ENCODE measurements around the gene CECR2. TPM values are rescaled to one million over a fixed set of nuclear protein-coding genes. Genes with fewer than 3 reads are reported as not detected.

Gene CECR2
- total RNA-seq, 1 experiment from 2014 or later, result 3.6 TPM

DNA sequence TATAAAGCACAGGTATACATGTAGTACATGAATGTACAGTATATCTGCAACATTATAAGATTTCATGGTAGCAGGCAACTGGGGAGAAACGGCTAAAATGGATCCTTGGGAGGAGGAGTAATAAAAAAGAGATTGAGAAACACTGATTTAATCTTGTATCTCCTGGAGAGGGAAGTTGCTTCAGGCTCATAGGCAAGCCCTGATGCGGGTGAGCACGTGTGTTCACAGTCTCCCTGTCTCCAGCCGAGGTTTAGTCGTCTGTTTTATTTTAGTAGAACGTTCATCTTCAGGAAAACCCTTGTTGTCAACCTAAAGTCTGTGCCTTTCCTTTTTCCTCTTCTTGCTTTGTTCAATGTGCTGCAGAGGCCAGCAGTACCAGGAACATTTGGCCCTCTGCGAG lies 172.2 kb downstream of the CECR2 start:
- H3K4me1 ChIP-seq (ENCODE audit: control insufficient read depth, insufficient read depth, low read length), result no peaks in the 10 kb centered on the region
- no peaks in the 10 kb centered on the region for H3K27me3 ChIP-seq (ENCODE audit: control insufficient read depth, insufficient read depth, low read length)
- CTCF ChIA-PET, result no interaction called here
- intact Hi-C loops (cut with micrococcal nuclease; ENCODE audit: unreplicated experiment), result no loop called here
- in situ Hi-C loops (cut with HindIII; ENCODE audit: low pct_unique_long_range_greater_than_20kb, low sequenced_read_pairs), result no loop called here
- no peak overlapping the region for H3K27ac ChIP-seq (ENCODE audit: low read length)
- no peak overlapping the region for H3K4me3 ChIP-seq (ENCODE audit: low read depth in 2 of 2, low read length in 2 of 2)
- BruUV-seq (replicated peaks), result no TSS peak
- no peaks in the 10 kb centered on the region for H3K36me3 ChIP-seq (ENCODE audit: control insufficient read depth, insufficient read depth, low read length)
- no peaks in the 10 kb centered on the region for H3K9me3 ChIP-seq (ENCODE audit: control insufficient read depth, insufficient read depth, low read depth, low read length)
- DNase-seq (ENCODE audit: low read depth, low spot score) (no peak), ATAC-seq (no peak)
- POLR2A ChIA-PET, result no interaction called here
- TF ChIP-seq, protein P1, sequence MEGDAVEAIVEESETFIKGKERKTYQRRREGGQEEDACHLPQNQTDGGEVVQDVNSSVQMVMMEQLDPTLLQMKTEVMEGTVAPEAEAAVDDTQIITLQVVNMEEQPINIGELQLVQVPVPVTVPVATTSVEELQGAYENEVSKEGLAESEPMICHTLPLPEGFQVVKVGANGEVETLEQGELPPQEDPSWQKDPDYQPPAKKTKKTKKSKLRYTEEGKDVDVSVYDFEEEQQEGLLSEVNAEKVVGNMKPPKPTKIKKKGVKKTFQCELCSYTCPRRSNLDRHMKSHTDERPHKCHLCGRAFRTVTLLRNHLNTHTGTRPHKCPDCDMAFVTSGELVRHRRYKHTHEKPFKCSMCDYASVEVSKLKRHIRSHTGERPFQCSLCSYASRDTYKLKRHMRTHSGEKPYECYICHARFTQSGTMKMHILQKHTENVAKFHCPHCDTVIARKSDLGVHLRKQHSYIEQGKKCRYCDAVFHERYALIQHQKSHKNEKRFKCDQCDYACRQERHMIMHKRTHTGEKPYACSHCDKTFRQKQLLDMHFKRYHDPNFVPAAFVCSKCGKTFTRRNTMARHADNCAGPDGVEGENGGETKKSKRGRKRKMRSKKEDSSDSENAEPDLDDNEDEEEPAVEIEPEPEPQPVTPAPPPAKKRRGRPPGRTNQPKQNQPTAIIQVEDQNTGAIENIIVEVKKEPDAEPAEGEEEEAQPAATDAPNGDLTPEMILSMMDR (IDR thresholded peaks at IDR 0.05), result no peak
- TF ChIP-seq SIN3A (IDR thresholded peaks at IDR 0.05; ENCODE audit: borderline replicate concordance, insufficient read depth, low read depth, low read length), result no peak
- no peak for TF ChIP-seq TCF7L2 (IDR thresholded peaks at IDR 0.05; ENCODE audit: low read depth, low read length)
- TF ChIP-seq POLR2AphosphoS5 (IDR thresholded peaks at IDR 0.05; ENCODE audit: low read depth, low read length), result no peak

DNA sequence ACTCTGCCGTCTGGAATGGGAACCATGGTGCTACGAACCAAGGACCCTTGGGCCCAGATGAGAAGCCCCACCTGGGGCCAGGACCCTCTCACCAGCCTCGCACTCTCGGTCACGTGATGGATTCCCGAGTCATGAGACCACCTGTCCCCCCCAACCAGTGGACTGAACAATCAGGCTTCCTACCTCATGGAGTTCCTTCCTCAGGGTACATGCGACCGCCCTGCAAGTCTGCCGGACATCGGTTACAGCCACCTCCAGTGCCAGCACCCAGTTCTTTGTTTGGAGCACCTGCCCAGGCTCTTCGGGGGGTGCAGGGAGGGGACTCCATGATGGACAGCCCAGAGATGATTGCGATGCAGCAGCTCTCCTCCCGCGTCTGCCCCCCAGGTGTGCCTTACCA lies 173.2 kb downstream of the CECR2 start:
- H3K9me3 ChIP-seq (ENCODE audit: control insufficient read depth, insufficient read depth, low read depth, low read length), result no peaks in the 10 kb centered on the region
- POLR2A ChIA-PET, result no interaction called here
- TF ChIP-seq, protein P1 (IDR thresholded peaks at IDR 0.05), result no peak
- no peak for TF ChIP-seq TCF7L2 (IDR thresholded peaks at IDR 0.05; ENCODE audit: low read depth, low read length)
- no peak for TF ChIP-seq SIN3A (IDR thresholded peaks at IDR 0.05; ENCODE audit: borderline replicate concordance, insufficient read depth, low read depth, low read length)
- TF ChIP-seq, protein P2, sequence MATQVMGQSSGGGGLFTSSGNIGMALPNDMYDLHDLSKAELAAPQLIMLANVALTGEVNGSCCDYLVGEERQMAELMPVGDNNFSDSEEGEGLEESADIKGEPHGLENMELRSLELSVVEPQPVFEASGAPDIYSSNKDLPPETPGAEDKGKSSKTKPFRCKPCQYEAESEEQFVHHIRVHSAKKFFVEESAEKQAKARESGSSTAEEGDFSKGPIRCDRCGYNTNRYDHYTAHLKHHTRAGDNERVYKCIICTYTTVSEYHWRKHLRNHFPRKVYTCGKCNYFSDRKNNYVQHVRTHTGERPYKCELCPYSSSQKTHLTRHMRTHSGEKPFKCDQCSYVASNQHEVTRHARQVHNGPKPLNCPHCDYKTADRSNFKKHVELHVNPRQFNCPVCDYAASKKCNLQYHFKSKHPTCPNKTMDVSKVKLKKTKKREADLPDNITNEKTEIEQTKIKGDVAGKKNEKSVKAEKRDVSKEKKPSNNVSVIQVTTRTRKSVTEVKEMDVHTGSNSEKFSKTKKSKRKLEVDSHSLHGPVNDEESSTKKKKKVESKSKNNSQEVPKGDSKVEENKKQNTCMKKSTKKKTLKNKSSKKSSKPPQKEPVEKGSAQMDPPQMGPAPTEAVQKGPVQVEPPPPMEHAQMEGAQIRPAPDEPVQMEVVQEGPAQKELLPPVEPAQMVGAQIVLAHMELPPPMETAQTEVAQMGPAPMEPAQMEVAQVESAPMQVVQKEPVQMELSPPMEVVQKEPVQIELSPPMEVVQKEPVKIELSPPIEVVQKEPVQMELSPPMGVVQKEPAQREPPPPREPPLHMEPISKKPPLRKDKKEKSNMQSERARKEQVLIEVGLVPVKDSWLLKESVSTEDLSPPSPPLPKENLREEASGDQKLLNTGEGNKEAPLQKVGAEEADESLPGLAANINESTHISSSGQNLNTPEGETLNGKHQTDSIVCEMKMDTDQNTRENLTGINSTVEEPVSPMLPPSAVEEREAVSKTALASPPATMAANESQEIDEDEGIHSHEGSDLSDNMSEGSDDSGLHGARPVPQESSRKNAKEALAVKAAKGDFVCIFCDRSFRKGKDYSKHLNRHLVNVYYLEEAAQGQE (IDR thresholded peaks at IDR 0.05; ENCODE audit: insufficient read depth in 1 of 2, low read depth in 2 of 2, low read length in 1 of 2), result no peak
- TF ChIP-seq POLR2AphosphoS5 (IDR thresholded peaks at IDR 0.05; ENCODE audit: low read depth, low read length), result no peak
- BruUV-seq (replicated peaks), result no TSS peak
- H3K27me3 ChIP-seq (ENCODE audit: control insufficient read depth, insufficient read depth, low read length), result no peaks in the 10 kb centered on the region
- in situ Hi-C loops (cut with HindIII; ENCODE audit: low pct_unique_long_range_greater_than_20kb, low sequenced_read_pairs) (no loop called here), intact Hi-C loops (cut with micrococcal nuclease; ENCODE audit: unreplicated experiment) (no loop called here)
- H3K27ac ChIP-seq (ENCODE audit: low read length), result no peak overlapping the region
- no peak overlapping the region for H3K4me3 ChIP-seq (ENCODE audit: low read depth in 2 of 2, low read length in 2 of 2)
- H3K36me3 ChIP-seq (ENCODE audit: control insufficient read depth, insufficient read depth, low read length), result no peaks in the 10 kb centered on the region
- DNase-seq (ENCODE audit: low read depth, low spot score), result no peak
- CTCF ChIA-PET, result no interaction called here
- no peaks in the 10 kb centered on the region for H3K4me1 ChIP-seq (ENCODE audit: control insufficient read depth, insufficient read depth, low read length)
- no peak for ATAC-seq
